ENCODE data around the gene INMT. TPM values are rescaled to one million over a fixed set of nuclear protein-coding genes. Genes with fewer than 3 reads are reported as not detected.

The INMT gene
- total and polyA plus RNA-seq, 2 experiments from 2014 or later: 0.79 to 1.1 TPM

- no peaks in the 10 kb centered on the region; the same call in 1 of the 2 replicates for H4K20me1 ChIP-seq (replicated peaks; ENCODE audit: insufficient read depth)
- Mint-ChIP-seq H3K4me1 (peaks cover 8% of the 10 kb centered on the region; the same call in 2 of the 3 replicates), H3K27me3 (ENCODE audit: insufficient read depth, low read depth, poor library complexity) (no peaks in the 10 kb centered on the region), H3K4me3 (no peak overlapping the region), H3K27ac (no peak overlapping the region), H3K9me3 (no peaks in the 10 kb centered on the region), H3K36me3 (ENCODE audit: low read depth) (no peaks in the 10 kb centered on the region)
- no peak overlapping the region for H2AFZ ChIP-seq
- H3F3A ChIP-seq (replicated peaks; ENCODE audit: low read depth): no peaks in the 10 kb centered on the region
- H3K4me1 ChIP-seq (ENCODE audit: insufficient read depth): peaks cover 6% of the 10 kb centered on the region; the same call in 1 of the 2 replicates
- no peaks in the 10 kb centered on the region for H3K36me3 ChIP-seq (ENCODE audit: insufficient read depth)
- no peaks in the 10 kb centered on the region; the same call in 1 of the 2 replicates for H3K79me2 ChIP-seq (replicated peaks; ENCODE audit: insufficient read depth)
- H3K9me2 ChIP-seq (ENCODE audit: insufficient read depth): no peaks in the 10 kb centered on the region
- DNase-seq (ENCODE audit: low spot score): no peak
- no peaks in the 10 kb centered on the region for H3K27me3 ChIP-seq (ENCODE audit: insufficient read depth)
- no peak overlapping the region for H3K4me2 ChIP-seq
- no peak for ATAC-seq
- no peak overlapping the region for H3K27ac ChIP-seq (ENCODE audit: low read depth)
- TF ChIP-seq ETS1 (IDR thresholded peaks at IDR 0.05) (no peak), EZH2 (IDR thresholded peaks at IDR 0.05; ENCODE audit: low read depth, unreplicated experiment) (no peak), STAT1 (IDR thresholded peaks at IDR 0.05; ENCODE audit: unreplicated experiment) (no peak), EZH2phosphoT487 (IDR thresholded peaks at IDR 0.05; ENCODE audit: unreplicated experiment) (no peak), CREB1 (CRISPR knock-in tag; IDR thresholded peaks at IDR 0.05; ENCODE audit: low read depth) (no peak), ZNF462 (CRISPR knock-in tag; IDR thresholded peaks at IDR 0.05) (no peak), JUNB (IDR thresholded peaks at IDR 0.05; ENCODE audit: unreplicated experiment) (no peak), ZNF114 (CRISPR knock-in tag; IDR thresholded peaks at IDR 0.05) (no peak), POLR2AphosphoS5 (IDR thresholded peaks at IDR 0.05; ENCODE audit: low read depth) (no peak), REST (IDR thresholded peaks at IDR 0.05; ENCODE audit: unreplicated experiment) (no peak), ZNF331 (CRISPR knock-in tag; IDR thresholded peaks at IDR 0.05; ENCODE audit: low read depth) (no peak), CTCF (conservative IDR thresholded peaks at IDR 0.05; ENCODE audit: low read depth in 2 of 2) (no peak), NANOG (IDR thresholded peaks at IDR 0.05; ENCODE audit: borderline replicate concordance) (no peak)
- no peak overlapping the region for H3K4me3 ChIP-seq
Observed at GRCh38 chr7:30772984-30773383, 21.0 kb downstream of the INMT start.

Data from GM23338 (cell line).